ENCODE measurements around the gene NXN.

Gene NXN

DNA sequence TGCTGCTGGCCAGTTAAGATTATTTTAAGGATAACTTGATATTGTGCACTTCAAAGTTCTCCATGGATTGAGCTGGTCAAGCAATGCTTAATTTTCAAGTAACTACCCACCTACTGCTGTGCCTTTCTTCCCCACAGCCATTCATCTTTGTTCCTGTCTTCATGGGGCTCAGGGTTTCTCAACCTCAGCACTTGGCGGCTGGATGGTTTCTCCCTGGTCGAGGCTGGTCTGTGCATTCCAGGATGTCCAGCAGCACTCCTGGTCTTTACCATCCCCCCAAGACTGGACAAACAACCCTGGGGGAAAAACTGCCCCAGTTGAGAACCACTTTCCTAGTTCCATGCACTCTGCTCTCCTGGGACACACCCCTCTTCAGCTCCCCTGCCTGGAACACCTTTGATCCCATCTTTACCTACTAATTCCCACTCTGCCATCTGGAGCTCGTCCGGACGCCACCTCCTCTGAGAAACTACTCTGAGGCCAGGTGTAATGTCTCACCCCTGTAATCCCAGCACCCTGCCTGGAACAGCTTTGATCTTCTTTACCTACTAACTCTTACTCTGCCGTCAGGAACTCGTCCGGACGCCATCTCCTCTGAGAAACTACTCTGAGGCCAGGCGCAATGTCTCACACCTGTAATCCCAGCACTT is 81.5 kb downstream of the NXN start:
- 71% methylated on average over 2 of the region's 10 CpGs for WGBS
- Histone ChIP-seq H4K8ac (ENCODE audit: low read length) (no peak overlapping the region), H3K18ac (ENCODE audit: low read depth in 1 of 2, low read length in 2 of 2) (no peak overlapping the region), H3K4me1 (ENCODE audit: control insufficient read depth, insufficient read depth, low read depth, low read length) (peaks cover 14% of the 10 kb centered on the region), H2BK15ac (ENCODE audit: low read depth, poor library complexity, severe bottlenecking) (no peak overlapping the region), H2BK5ac (ENCODE audit: low read depth, low read length, poor library complexity, severe bottlenecking) (no peak overlapping the region), H2BK12ac (ENCODE audit: low read length in 2 of 2) (no peak overlapping the region), H3K27ac (ENCODE audit: low read length, poor library complexity, severe bottlenecking) (no peak overlapping the region), H3K9me3 (ENCODE audit: control insufficient read depth, low read length) (no peaks in the 10 kb centered on the region), H3K4me3 (ENCODE audit: insufficient read depth in 1 of 2, low read depth in 1 of 2, low read length in 2 of 2) (no peak overlapping the region), H3K79me1 (replicated peaks; ENCODE audit: low read length, poor library complexity, severe bottlenecking) (peaks cover 24% of the 10 kb centered on the region), H3K4ac (ENCODE audit: low read depth in 1 of 2, low read length in 2 of 2) (no peak overlapping the region), H3K9ac (ENCODE audit: low read length) (no peak overlapping the region), H3K14ac (ENCODE audit: low read length in 2 of 2) (no peak overlapping the region), H2BK120ac (ENCODE audit: low read depth, low read length) (no peak overlapping the region), H2AFZ (ENCODE audit: low read depth, low read length) (no peak overlapping the region), H3K27me3 (ENCODE audit: control insufficient read depth in 1 of 2, insufficient read depth in 1 of 2, low read length in 2 of 2) (no peaks in the 10 kb centered on the region), H4K91ac (ENCODE audit: low read length) (no peak overlapping the region), H3K4me2 (ENCODE audit: low read length, poor library complexity, severe bottlenecking) (no peak overlapping the region), H3K23ac (ENCODE audit: low read length in 2 of 2) (no peak overlapping the region), H3K36me3 (ENCODE audit: control insufficient read depth in 1 of 2, insufficient read depth in 2 of 2, low read depth in 1 of 2, low read length in 2 of 2) (peaks cover 0 to 12% of the 10 kb centered on the region in 2 experiments), H2AK5ac (ENCODE audit: low read length, severe bottlenecking) (no peak overlapping the region)
- no peak for DNase-seq

DNA sequence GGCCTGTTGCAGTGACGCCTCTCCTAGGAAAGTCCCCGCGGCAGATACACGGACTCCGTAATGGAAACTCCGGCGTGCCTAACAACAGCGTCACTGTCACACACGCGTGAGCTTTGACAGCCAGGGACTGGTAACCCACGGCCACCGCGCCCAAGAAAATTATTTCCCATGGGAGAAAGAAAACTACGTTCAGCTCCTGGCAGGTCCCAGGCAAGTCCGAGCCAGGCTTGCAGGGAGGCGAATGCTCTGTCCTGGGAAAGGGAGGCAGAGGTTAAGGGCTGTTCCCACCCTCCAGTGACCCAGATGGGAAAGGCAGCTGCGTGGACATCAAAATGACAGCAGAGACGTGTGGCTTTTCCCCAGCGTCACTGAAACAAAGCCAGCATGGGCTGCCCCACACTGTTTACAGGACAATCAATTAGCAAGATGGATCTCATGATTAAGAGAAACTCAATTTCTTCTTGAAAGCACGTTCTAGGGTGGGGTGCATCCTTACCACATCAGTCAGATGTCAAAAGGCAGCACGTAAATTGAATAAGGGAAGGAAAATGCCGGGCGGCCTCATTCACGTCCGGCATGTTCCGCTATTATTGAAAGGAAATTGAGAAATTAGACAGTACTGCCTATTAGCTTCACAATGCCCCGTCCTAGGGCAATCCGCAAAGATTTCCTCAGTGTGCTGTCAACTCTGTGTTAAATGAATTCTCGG is 82.5 kb downstream of the NXN start:
- 82% methylated on average over 29 of the region's 29 CpGs for WGBS
- H3K14ac ChIP-seq (ENCODE audit: low read length in 2 of 2) = no peak overlapping the region

DNA sequence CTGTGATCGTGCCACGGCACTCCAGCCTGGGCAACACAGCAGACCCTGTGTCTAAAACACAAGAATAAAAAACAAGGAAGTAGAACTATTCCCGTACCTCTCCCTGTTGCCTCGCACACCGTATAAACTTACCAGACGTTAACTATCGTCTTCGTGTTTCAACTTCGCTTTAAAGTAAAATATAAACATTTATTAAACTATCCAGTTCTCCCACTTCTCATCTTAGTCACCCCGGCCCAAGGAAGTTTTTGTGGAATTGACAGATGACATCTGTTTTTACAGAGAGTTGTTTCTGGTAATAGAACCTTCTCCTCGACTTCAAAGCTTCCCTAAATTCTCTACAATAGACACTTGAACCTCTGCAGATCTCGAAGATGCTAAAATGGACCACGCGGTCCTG is 83.1 kb downstream of the NXN start:
- no peaks in the 10 kb centered on the region for H3K27me3 ChIP-seq (ENCODE audit: control insufficient read depth in 1 of 2, insufficient read depth in 1 of 2, low read length in 2 of 2)
- H2BK12ac ChIP-seq (ENCODE audit: low read length in 2 of 2) = no peak overlapping the region
- WGBS = 73% methylated on average over 13 of the region's 14 CpGs
- no peak overlapping the region for H3K23ac ChIP-seq (ENCODE audit: low read length in 2 of 2)
- no peak overlapping the region for H4K91ac ChIP-seq (ENCODE audit: low read length)
- H2BK120ac ChIP-seq (ENCODE audit: low read depth, low read length) = no peak overlapping the region
- no peak overlapping the region for H3K18ac ChIP-seq (ENCODE audit: low read depth in 1 of 2, low read length in 2 of 2)
- no peak overlapping the region for H2AK5ac ChIP-seq (ENCODE audit: low read length, severe bottlenecking)
- peaks cover 29% of the 10 kb centered on the region for H3K79me1 ChIP-seq (replicated peaks; ENCODE audit: low read length, poor library complexity, severe bottlenecking)
- no peak overlapping the region for H3K14ac ChIP-seq (ENCODE audit: low read length in 2 of 2)
- H4K8ac ChIP-seq (ENCODE audit: low read length) = no peak overlapping the region
- no peaks in the 10 kb centered on the region for H3K9me3 ChIP-seq (ENCODE audit: control insufficient read depth, low read length)
- H3K36me3 ChIP-seq (ENCODE audit: control insufficient read depth in 1 of 2, insufficient read depth in 2 of 2, low read depth in 1 of 2, low read length in 2 of 2) = peaks cover 0 to 5% of the 10 kb centered on the region in 2 experiments
- no peak overlapping the region for H2BK15ac ChIP-seq (ENCODE audit: low read depth, poor library complexity, severe bottlenecking)
- H2AFZ ChIP-seq (ENCODE audit: low read depth, low read length) = no peak overlapping the region
- H3K4me1 ChIP-seq (ENCODE audit: control insufficient read depth, insufficient read depth, low read depth, low read length) = peaks cover 6% of the 10 kb centered on the region
- H3K4me2 ChIP-seq (ENCODE audit: low read length, poor library complexity, severe bottlenecking) = no peak overlapping the region
- no peak overlapping the region for H2BK5ac ChIP-seq (ENCODE audit: low read depth, low read length, poor library complexity, severe bottlenecking)
- no peak for DNase-seq
- no peak overlapping the region for H3K4ac ChIP-seq (ENCODE audit: low read depth in 1 of 2, low read length in 2 of 2)
- peak overlapping the region; percentile 49 for H3K9ac ChIP-seq (ENCODE audit: low read length)
- no peak overlapping the region for H3K27ac ChIP-seq (ENCODE audit: low read length, poor library complexity, severe bottlenecking)
- H3K4me3 ChIP-seq (ENCODE audit: insufficient read depth in 1 of 2, low read depth in 1 of 2, low read length in 2 of 2) = no peak overlapping the region

More for the DNA sequence above, 82.5 kb downstream of the NXN start:
- no peak overlapping the region for H2AFZ ChIP-seq (ENCODE audit: low read depth, low read length)
- H3K27ac ChIP-seq (ENCODE audit: low read length, poor library complexity, severe bottlenecking) = no peak overlapping the region
- peak overlapping the region in 1 of 2 experiments; percentile 31 for H3K18ac ChIP-seq (ENCODE audit: low read depth in 1 of 2, low read length in 2 of 2)
- no peak overlapping the region for H3K4me2 ChIP-seq (ENCODE audit: low read length, poor library complexity, severe bottlenecking)
- H2BK12ac ChIP-seq (ENCODE audit: low read length in 2 of 2) = no peak overlapping the region
- peak overlapping the region in 1 of 2 experiments; percentile 42 for H3K4me3 ChIP-seq (ENCODE audit: insufficient read depth in 1 of 2, low read depth in 1 of 2, low read length in 2 of 2)
- H2AK5ac ChIP-seq (ENCODE audit: low read length, severe bottlenecking) = no peak overlapping the region
- peak; percentile 61 for DNase-seq
- no peak overlapping the region for H3K23ac ChIP-seq (ENCODE audit: low read length in 2 of 2)
- H3K4me1 ChIP-seq (ENCODE audit: control insufficient read depth, insufficient read depth, low read depth, low read length) = peaks cover 10% of the 10 kb centered on the region
- no peak overlapping the region for H4K91ac ChIP-seq (ENCODE audit: low read length)
- H3K4ac ChIP-seq (ENCODE audit: low read depth in 1 of 2, low read length in 2 of 2) = no peak overlapping the region
- H2BK15ac ChIP-seq (ENCODE audit: low read depth, poor library complexity, severe bottlenecking) = no peak overlapping the region
- peaks cover 25% of the 10 kb centered on the region for H3K79me1 ChIP-seq (replicated peaks; ENCODE audit: low read length, poor library complexity, severe bottlenecking)
- no peak overlapping the region for H2BK120ac ChIP-seq (ENCODE audit: low read depth, low read length)
- peaks cover 0 to 10% of the 10 kb centered on the region in 2 experiments for H3K36me3 ChIP-seq (ENCODE audit: control insufficient read depth in 1 of 2, insufficient read depth in 2 of 2, low read depth in 1 of 2, low read length in 2 of 2)
- no peak overlapping the region for H4K8ac ChIP-seq (ENCODE audit: low read length)
- no peak overlapping the region for H2BK5ac ChIP-seq (ENCODE audit: low read depth, low read length, poor library complexity, severe bottlenecking)
- no peaks in the 10 kb centered on the region for H3K9me3 ChIP-seq (ENCODE audit: control insufficient read depth, low read length)
- no peaks in the 10 kb centered on the region for H3K27me3 ChIP-seq (ENCODE audit: control insufficient read depth in 1 of 2, insufficient read depth in 1 of 2, low read length in 2 of 2)
- peak overlapping the region; percentile 49 for H3K9ac ChIP-seq (ENCODE audit: low read length)

DNA sequence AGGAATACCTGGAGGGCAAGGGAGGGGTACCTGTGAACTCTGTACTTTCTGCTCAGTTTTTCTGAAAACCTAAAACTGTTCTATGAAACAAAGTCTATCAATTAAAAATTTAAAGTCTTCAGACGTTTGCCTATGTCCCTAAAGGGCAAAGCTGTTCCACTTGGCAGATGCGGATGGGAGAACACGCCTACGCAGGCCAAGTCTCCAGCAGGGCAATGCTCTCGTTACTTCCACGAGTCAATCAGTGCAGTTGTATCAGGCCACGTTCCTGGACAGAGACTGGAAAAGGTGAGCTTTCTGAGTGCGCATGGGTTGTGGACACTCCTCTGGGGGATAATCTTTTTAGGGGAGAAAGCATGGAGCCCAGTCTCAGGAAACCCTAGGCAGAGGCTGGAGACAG is 86.6 kb downstream of the NXN start:
- Histone ChIP-seq H2BK5ac (ENCODE audit: low read depth, low read length, poor library complexity, severe bottlenecking) (no peak overlapping the region), H3K18ac (ENCODE audit: low read depth in 1 of 2, low read length in 2 of 2) (no peak overlapping the region), H2BK15ac (ENCODE audit: low read depth, poor library complexity, severe bottlenecking) (no peak overlapping the region), H4K8ac (ENCODE audit: low read length) (no peak overlapping the region), H3K79me1 (replicated peaks; ENCODE audit: low read length, poor library complexity, severe bottlenecking) (peaks cover 38% of the 10 kb centered on the region), H3K4me1 (ENCODE audit: control insufficient read depth, insufficient read depth, low read depth, low read length) (peaks cover 4% of the 10 kb centered on the region), H3K14ac (ENCODE audit: low read length in 2 of 2) (no peak overlapping the region), H3K23ac (ENCODE audit: low read length in 2 of 2) (no peak overlapping the region), H2BK120ac (ENCODE audit: low read depth, low read length) (no peak overlapping the region), H3K4me2 (ENCODE audit: low read length, poor library complexity, severe bottlenecking) (no peak overlapping the region), H3K4me3 (ENCODE audit: insufficient read depth in 1 of 2, low read depth in 1 of 2, low read length in 2 of 2) (no peak overlapping the region), H2AK5ac (ENCODE audit: low read length, severe bottlenecking) (no peak overlapping the region), H2AFZ (ENCODE audit: low read depth, low read length) (no peak overlapping the region), H3K9ac (ENCODE audit: low read length) (no peak overlapping the region), H3K36me3 (ENCODE audit: control insufficient read depth in 1 of 2, insufficient read depth in 2 of 2, low read depth in 1 of 2, low read length in 2 of 2) (peaks cover 0 to 5% of the 10 kb centered on the region in 2 experiments), H3K27me3 (ENCODE audit: control insufficient read depth in 1 of 2, insufficient read depth in 1 of 2, low read length in 2 of 2) (peaks cover 0 to 8% of the 10 kb centered on the region in 2 experiments), H3K9me3 (ENCODE audit: control insufficient read depth, low read length) (no peaks in the 10 kb centered on the region), H3K4ac (ENCODE audit: low read depth in 1 of 2, low read length in 2 of 2) (no peak overlapping the region), H3K27ac (ENCODE audit: low read length, poor library complexity, severe bottlenecking) (no peak overlapping the region), H2BK12ac (ENCODE audit: low read length in 2 of 2) (no peak overlapping the region), H4K91ac (ENCODE audit: low read length) (no peak overlapping the region)
- 96% methylated on average over 8 of the region's 8 CpGs for WGBS
- no peak for DNase-seq
